SHP77 treated with DMSO at 0.1 percent for 48 hours (cell line): ENCODE data around the gene SVOPL.
"Not testable (repeated sequence)": the region's sequence is repeated elsewhere in the genome, so short reads cannot be mapped to it uniquely, and the experiment has no call there.

Experiments
- DNase-seq: peaks from one replicate; lab custom pipeline; 2025; lab: John Stamatoyannopoulos, UW

Gene SVOPL

GRCh38 chr7:138700857-138701536 lies at the start of gene SVOPL:
Gene SVOPL (minus strand): TSS chr7:138701362. CDS start chr7:138679045, 22,317 bp downstream.
- DNase-seq = no peak

- DNase-seq = no peak
Observed at GRCh38 chr7:138750473-138750872, 49.3 kb upstream of the SVOPL start.

GRCh38 chr7:138749960-138750359 lies 48.8 kb upstream of the SVOPL start:
- no peak for DNase-seq

GRCh38 chr7:138748666-138749065 lies 47.5 kb upstream of the SVOPL start:
- DNase-seq = no peak

GRCh38 chr7:138746073-138746472 lies 44.9 kb upstream of the SVOPL start:
- DNase-seq = no peak

GRCh38 chr7:138745189-138745588 lies 44.0 kb upstream of the SVOPL start:
- DNase-seq = no peak

GRCh38 chr7:138741453-138741735 lies 40.2 kb upstream of the SVOPL start:
- DNase-seq = no peak

- no peak for DNase-seq
Observed at GRCh38 chr7:138739859-138740258, 38.7 kb upstream of the SVOPL start.

- DNase-seq = peak; percentile 80
Observed at GRCh38 chr7:138738551-138739335, 37.6 kb upstream of the SVOPL start.

- no peak for DNase-seq
Observed at GRCh38 chr7:138738114-138738513, 37.0 kb upstream of the SVOPL start.

- no peak for DNase-seq
Observed at GRCh38 chr7:138735399-138735798, 34.2 kb upstream of the SVOPL start.

GRCh38 chr7:138731733-138732132 lies 30.6 kb upstream of the SVOPL start:
- not testable (repeated sequence) for DNase-seq

- DNase-seq = no peak
Observed at GRCh38 chr7:138729444-138729843, 28.3 kb upstream of the SVOPL start.

GRCh38 chr7:138727336-138728099 lies 26.4 kb upstream of the SVOPL start:
- no peak for DNase-seq

- no peak for DNase-seq
Observed at GRCh38 chr7:138726288-138726687, 25.1 kb upstream of the SVOPL start.

- no peak for DNase-seq
Observed at GRCh38 chr7:138720286-138720685, 19.1 kb upstream of the SVOPL start.

- DNase-seq = no peak
Observed at GRCh38 chr7:138716889-138717288, 15.7 kb upstream of the SVOPL start.

- no peak for DNase-seq
Observed at GRCh38 chr7:138713191-138713590, 12.0 kb upstream of the SVOPL start.

GRCh38 chr7:138712652-138713051 lies 11.5 kb upstream of the SVOPL start:
- no peak for DNase-seq

- no peak for DNase-seq
Observed at GRCh38 chr7:138710536-138711385, 9.6 kb upstream of the SVOPL start.

GRCh38 chr7:138705167-138705566 lies 4.0 kb upstream of the SVOPL start:
- DNase-seq = no peak

- no peak for DNase-seq
Observed at GRCh38 chr7:138701537-138701923, 368 bp upstream of the SVOPL start.
